ENCODE results near the gene SDK1.

SDK1 gene

DNA sequence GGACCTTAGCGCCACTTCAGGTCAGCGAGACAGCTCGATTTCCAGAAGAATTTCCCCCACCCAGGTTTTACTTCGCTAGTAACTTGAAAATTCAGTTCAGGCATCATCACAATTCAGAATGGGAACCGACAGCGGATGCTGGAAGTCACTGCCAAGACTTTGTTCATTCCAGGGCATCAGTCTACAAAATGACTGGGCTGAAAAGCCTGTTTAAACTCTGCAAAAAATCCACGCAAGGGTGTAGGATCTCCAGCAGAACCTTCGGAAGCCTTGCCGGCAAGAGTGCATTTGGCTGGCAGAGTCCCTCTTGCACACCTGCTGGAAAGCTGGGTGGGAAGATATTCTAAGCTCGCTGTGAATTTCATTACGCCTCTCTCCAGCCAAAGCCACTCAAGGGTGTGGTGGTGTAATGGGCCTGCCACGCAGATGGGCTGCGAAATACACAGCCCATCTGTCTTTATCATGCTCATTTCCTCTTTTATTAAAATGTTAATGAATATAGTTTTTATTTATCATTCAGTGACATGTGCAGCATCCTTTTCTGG lies 709.1 kb downstream of the SDK1 start:
- DNase-seq (ENCODE audit: low read depth in 2 of 2, low spot score in 1 of 2): no peak

DNA sequence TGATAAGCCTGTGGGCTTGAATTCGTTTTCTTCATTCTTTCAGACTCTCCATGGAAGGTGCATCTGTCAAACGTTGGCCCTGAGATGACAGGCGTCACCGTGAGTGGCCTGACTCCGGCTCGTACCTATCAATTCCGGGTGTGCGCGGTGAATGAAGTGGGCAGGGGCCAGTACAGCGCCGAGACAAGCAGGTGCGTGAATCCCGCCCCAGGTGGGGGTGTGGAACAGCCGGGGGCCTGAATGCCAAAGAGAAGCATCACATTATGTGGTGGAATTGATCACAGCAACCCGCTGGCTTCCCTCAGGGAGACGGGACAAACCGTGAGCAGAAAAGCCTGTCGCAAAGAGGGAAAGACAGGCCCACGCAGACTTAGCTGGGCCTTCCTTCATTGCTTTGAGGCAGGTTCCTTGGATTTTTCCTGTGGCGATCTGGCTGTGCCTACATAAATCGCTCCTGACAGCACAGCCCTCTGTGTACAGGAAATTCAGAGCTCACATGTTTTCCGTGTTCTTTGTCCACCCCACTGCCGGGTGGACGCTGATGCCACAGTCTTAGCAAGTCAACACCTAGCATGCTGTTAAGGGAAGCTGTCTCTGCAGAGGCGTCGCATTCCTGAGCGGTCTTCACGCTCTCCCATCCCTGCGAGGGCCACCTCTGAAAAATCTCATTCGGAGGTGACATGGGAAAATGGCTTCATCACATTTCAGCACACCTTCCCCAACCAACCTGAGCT lies 710.0 kb downstream of the SDK1 start:
- no peak for DNase-seq (ENCODE audit: low read depth in 2 of 2, low spot score in 1 of 2)

DNA sequence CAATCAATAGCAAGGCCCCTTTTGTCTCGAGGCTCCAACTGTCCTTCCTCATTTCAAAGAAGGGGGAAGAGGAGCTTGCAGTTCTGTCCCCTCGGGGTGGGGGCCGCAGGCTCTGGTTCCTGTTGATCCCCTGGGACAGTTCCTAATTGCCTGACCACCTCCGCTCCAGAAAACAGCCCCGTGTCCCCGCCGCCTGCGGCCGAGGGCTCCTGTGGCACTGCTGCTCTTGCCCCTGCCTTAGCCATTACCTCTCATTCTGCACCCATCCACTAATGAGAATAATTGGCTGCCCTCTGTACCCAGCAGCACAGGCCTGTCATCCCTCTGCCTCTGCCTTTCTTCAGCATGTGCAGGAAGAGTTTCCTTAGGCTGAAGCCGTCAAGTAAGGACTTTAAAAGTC lies 712.7 kb downstream of the SDK1 start:
- no peak for DNase-seq (ENCODE audit: low read depth in 2 of 2, low spot score in 1 of 2)

DNA sequence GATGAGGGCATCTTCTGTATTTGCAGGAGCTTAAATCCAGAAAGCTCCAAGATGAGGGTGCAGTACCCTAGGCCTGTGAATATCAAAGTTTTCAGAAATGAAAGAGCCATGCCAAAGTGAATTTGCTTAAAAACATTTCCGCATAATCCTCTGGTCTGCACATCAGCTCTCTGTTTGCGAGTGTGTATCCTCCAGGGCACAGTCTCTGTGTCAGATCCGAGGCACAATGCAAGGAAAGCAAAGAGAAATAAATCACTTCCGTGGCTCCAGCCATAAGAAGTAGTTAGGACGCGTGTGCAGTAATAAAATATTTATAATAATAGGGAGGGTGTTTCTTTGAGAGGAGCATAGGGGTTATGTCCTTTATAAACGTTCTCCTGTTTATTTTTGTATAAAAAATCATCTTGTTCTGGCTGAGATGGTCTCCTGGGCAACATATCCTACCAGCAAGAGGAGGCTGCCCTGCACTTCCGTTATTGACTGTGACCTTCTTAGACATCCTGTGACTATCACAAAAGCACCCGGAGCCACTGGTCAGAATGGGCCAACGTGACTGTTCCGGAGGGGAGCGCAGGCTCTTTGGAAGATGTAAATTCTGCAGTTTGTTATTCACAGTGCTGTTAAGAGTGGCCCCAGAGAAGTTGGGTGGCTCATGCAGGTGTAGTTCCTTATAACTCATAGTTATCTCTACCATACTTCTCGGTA lies 713.4 kb downstream of the SDK1 start:
- DNase-seq (ENCODE audit: low read depth in 2 of 2, low spot score in 1 of 2): no peak

DNA sequence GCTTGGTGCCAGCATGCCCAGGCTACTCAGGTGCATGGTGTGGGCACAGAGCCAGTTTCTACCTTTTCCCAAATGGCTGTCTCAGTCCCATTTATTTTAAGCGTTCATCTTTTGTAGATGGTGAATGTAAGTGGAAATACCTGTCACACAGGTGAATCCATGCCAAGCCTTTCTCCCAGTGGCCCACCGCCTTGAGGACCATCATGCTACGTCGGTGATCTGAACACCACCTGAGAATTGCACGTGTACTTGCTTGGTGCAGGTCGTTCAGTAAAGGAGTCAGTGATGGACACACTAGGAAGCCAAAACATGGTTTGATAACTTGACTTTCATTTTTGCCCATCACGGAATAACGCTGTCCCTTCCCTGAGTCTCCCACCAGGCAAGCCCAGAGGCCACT lies 714.3 kb downstream of the SDK1 start:
- DNase-seq (ENCODE audit: low read depth in 2 of 2, low spot score in 1 of 2): no peak

DNA sequence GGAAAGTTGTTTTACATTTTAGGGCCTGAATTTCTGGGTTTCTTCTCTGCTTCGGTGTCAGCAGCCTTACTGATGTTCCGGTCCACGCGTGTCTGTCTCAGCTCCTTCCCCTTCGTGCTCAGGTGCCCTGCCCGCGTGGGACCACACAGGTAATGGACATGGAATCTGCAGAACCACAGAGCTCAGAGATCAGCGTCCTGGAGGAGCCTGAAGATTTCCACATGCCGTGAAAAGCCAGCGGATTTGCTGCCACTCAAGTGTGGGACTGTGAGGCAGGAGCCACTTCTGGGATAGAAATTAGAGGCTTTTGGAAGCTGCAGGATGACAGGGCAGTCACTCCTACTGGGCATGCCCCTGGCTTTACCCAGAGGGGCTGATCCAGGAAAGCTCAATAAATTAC lies 714.9 kb downstream of the SDK1 start:
- DNase-seq (ENCODE audit: low read depth in 2 of 2, low spot score in 1 of 2): no peak

DNA sequence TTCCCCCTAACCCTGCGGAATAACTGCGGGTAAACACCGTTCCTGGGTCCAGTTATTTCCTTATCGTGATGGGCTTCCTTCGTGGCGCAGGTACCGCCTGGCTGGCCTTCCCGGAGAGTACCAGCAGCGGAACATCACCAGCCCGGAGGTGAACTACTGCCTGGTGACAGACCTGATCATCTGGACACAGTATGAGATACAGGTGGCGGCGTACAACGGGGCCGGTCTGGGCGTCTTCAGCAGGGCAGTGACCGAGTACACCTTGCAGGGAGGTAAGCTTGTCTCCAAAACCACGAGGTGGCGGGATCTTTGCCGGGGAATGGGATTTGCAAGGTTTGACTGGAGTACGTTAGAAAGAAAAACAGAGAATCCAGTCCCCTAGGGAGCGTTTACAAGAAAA lies 716.0 kb downstream of the SDK1 start:
- no peak for DNase-seq (ENCODE audit: low read depth in 2 of 2, low spot score in 1 of 2)

DNA sequence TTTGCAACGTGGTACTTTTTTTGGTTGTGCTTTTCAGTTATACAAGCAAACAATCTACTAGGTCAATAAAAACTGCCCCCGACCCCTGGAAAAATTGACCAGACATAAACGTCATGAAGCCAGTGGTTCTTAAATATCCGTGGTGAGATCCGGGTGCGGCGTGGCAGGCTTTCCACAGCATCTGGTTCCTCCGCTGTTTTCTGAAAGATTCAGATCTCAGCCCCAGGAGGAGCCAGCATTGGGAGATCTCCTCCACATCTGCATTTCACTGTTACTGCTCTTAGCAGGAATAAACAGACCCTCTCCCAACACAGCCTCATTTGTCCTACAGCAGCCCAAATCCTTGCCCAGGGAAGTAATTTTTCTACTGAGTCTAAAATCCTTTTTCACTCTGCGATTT lies 716.7 kb downstream of the SDK1 start:
- DNase-seq (ENCODE audit: low read depth in 2 of 2, low spot score in 1 of 2): no peak

DNA sequence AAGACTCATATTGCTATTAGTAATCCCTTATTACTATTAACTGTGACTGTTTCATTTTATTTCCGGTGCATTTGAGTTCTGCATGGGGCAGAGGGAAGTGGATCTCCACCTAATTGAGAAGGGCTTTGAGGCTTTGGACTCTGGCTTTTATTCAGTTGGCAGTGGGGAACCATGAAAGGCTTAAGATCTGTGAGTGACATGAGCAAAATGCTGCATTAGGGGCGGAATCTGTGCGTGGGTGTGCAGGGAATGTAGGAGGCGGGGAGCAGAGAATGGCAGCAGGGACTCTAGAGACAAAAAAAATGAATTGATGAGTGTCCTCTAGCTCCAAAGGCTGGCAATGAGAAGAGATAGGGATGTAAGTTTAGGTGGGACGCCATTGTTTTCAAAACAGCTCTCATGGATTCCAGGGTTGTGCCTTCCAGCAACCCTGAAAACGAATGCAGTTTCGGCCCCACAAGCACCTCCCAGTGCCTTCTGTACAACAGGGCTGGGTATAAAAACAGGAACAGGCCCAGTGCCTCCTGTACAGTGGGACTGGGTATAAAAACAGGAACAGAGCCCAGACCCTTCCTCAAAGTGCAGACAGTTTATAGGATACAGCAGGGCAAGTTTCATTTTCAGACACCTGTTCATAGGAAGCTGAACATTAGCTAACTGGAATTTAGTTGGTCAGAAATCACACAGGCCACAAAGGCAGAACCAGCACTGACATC lies 717.7 kb downstream of the SDK1 start:
- no peak for DNase-seq (ENCODE audit: low read depth in 2 of 2, low spot score in 1 of 2)

DNA sequence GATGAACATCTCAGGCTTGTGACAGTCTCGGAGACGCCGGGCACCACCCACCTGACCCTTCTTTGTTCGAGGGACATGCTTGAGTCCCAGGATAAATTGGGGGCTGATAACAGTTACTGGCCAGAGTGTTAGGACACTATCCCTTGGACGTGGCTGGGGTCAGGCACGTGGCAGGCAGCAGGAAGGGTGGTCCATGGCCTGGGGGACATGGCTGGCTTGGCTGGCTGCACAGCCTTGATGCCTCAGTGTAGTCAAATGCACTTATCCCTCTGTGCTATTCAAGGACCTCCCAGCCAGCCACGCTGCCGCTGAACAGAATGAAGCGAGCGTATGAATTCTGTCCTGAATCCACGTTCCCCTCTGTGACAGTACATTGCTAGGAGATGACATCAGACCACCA lies 719.0 kb downstream of the SDK1 start:
- no peak for DNase-seq (ENCODE audit: low read depth in 2 of 2, low spot score in 1 of 2)

DNA sequence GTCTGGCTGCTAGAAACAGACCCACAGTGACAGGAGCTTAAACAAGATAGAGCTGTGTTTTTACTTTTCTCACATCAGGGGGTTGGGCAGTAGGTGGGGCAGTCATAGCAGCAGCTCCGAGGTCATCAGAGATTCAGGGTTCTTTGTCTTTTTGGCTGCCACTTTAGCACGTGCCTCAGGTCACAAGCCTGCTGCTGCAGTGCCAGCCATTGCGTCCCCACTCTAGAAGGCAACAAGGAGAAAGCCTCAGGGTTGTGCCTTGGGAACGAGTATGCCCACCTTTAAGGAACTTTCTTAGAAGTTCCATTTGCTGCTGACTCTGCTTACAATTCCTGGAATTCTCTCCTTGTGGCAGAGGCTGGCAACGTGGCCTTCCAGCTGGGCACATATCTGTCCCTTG lies 720.4 kb downstream of the SDK1 start:
- no peak for DNase-seq (ENCODE audit: low read depth in 2 of 2, low spot score in 1 of 2)

DNA sequence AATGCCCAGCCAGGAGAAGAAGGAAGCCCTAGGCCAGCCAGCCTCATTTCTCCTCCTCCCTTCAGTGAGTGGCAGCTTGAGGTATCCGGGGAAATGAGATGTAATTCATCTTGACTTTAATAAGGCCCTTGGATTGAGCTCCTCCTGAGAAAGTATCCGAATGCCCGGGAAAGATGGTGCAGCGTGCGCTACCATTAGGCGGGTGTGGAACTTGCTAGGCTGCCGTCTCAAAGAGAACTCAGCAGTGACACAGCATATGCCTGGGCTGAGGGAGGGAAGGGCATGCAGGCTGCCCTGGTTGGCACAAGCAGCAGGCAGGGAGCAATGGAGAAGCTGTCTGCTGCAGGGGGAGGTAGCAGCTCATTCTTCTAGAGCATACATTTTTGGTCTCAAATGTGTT lies 721.2 kb downstream of the SDK1 start:
- no peak for DNase-seq (ENCODE audit: low read depth in 2 of 2, low spot score in 1 of 2)

DNA sequence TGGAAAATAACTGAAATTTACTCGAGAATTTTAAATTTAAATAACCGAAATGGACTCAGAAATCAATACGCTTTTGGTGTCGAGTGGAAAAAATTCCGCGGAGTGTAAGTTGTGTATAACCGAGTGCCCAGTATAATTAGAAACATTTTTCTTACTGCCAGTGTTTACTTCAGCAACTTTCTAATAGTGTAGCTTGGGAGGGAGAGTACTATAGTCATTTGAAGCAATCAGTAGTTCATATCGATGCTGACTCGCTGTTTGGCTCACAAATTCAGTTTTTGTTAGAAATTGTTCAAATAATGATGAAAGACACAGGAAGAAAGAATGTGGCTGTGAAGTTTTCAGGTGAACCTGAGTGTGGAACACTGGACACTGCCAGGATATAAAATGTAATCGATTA lies 722.5 kb downstream of the SDK1 start:
- DNase-seq (ENCODE audit: low read depth in 2 of 2, low spot score in 1 of 2): no peak

DNA sequence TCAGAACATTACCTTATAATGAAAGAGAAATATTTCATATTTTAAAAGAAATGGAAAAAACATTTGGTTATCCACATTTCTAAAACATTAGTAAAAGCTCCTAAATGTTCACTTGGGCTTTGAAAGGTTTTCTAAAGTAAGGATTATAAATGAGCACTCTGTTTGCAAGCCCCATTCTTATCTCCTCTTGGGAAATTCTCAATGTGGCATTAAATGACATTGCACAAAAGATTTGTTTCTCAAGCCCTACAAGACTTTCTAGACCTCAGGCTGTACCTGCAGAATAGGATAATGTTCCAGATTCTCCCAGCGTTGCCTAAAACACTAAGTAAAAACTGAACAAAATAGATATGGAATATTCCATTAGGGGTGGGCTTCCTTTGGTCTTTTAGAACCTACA lies 723.1 kb downstream of the SDK1 start:
- DNase-seq (ENCODE audit: low read depth in 2 of 2, low spot score in 1 of 2): no peak

DNA sequence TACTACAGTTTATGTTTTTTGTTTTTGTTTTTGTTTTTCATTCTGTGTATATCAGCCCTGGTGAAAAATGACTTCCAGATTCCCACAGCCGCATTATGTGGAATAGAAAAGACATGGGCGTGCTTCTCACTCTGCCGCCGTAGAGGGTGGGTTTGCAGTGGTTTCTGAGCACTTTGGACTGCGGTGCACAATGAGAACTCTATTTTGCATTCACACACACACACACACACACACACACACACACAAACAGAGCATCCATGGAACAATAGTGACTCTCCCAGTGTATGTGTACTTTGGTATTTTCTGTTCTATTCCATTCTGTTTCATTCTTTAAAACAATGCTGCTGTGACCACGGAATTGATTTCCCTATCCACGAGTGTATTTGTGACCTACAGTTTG lies 723.8 kb downstream of the SDK1 start:
- no peak for DNase-seq (ENCODE audit: low read depth in 2 of 2, low spot score in 1 of 2)

DNA sequence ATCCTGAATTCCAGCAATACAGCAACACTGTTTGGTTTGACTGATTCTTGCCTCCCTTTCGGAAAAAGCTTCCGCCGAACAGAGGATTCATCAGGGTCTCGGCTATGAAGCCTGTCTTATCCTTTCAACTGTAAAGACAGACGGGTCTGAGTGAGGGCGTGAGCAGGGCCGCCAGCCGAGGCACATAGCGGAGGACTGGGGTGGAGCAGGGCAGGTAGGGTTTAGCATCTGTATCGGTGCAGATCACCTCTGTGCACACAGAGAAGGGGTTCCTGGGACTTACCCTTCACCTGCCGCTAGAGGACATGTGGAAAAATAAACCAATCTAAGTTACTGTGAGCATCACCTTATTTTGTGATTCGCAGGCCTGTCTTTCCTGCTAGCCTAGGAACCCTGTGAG lies 724.2 kb downstream of the SDK1 start:
- DNase-seq (ENCODE audit: low read depth in 2 of 2, low spot score in 1 of 2): no peak

DNA sequence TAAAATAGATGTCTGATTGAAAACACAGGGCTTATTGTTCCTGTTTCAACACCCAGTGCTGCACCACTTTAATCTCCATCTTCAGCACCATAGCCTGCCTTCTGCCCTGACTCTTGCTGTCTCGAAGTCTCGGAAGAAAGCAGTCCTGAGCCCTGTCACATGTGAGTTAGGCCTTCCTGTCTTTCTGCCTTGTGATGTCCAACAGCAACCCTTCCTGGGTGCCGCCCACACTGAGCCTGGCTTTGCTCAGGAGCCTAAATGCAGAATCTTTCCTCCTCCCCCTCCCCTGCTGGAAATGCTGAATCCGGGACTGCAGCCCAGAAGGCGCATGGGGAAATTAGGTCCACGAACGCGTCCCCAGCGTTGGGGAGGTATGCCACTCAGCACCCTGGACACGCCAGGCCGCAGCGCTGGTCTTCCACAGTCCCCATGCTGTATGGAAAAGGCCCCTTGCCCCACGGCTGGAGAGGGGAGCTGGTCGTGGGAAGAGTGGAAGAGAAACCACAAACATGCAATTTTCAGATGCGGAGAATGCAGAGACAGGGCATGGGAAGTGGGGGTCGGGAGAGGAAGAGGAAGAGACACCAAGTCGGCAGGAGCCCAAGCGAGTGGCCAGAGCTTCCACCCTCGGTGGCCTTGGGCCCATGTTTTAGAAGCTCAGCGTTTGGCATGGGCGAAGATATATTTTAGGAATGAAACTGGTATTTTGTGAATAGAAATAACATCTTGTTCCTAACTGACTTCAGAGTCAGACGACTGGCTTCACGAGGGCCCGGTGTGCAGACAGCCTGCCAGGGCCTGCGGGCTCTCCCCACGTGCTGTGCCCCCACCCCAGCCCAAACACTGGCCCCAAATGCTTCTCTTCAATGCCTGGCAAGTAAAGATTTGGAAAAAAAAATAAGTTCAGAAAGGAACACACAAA lies 724.9 kb downstream of the SDK1 start:
- no peak for DNase-seq (ENCODE audit: low read depth in 2 of 2, low spot score in 1 of 2)

DNA sequence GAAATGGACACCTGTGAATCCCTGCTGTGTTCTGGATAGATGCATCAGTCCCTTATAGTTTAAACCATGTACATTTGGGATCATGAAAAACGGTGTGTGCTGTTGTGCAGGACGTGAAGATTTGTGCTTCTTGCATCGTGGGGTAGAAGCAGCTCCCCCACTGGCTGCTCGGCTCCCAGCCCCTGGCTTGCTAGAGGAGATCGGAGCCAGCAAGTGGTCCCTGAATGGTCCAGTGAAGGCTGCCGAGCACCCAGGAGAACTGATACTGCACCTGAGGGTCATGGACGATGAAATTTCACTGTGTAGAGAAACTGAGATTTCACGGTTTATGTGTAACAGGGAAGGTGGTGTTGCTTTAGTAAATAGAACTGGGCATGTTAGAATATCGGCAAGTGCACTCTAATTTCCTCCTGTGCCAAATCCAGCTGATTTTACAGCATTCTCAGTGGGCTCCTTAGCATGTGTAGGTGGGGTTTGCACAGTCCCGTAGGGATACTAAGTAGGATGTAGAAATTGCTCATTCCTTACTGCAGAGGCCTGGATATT lies 726.0 kb downstream of the SDK1 start:
- no peak for DNase-seq (ENCODE audit: low read depth in 2 of 2, low spot score in 1 of 2)

DNA sequence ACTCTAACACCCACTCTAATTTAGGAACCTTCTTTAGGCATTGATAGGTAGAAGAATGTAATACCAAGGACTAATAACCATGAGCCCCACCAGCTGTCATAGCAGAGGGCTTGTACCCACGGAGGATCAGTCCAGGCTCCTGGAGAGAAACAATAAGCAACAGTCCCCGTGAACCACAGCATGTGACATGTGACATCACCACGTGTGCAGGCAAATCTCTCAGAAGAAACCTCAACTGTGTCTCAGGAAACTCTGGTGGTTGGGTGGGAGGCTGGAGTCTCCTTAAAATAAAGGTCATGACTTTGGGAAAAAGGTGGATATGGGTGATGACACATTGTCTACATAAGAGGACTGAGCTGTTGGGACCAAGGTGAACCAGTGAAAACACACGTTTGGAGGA lies 727.2 kb downstream of the SDK1 start:
- DNase-seq (ENCODE audit: low read depth in 2 of 2, low spot score in 1 of 2): no peak

DNA sequence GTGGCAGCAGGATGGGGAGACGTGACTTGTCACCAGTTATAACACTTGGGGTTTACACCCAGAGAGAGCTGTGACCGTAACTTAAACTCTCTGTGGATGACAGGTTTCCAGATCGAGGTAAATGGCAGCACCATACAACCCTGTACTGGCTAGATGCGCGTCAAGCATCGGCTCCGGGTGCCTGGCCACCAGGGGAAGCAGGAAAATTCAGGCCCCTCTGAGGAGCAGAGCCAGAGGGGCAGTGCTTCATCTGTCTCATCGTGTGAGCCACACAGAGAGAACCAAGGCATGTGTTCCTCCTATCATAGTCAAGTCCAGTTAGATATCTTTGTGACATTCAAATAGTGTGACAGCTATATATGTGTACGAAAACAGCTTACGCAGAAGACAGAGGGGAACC lies 728.9 kb downstream of the SDK1 start:
- no peak for DNase-seq (ENCODE audit: low read depth in 2 of 2, low spot score in 1 of 2)

Data from stimulated activated CD8-positive, alpha-beta memory T cell treated with anti-CD3 and anti-CD28 coated beads, Interleukin-4, amount 100 ng/mL, for 4 hours (primary cell).